GM12873 (cell line): ENCODE data around the gene IL20RA.
A peak's percentile ranks its signal among the peaks of the same experiment; 100 is the strongest.

Source experiments
- CTCF ChIP-seq: IDR thresholded peaks from 2 replicates; pipeline ENCODE4 v1.5.1; 2012; ENCODE audit warnings: low read depth, mild to moderate bottlenecking, moderate library complexity, low read length, control low read depth; ENCODE audit not compliant: insufficient read depth; ENCODE audit errors: missing control alignments

IL20RA gene

GRCh38 chr6:137043710-137044365 lies 927 bp downstream of the IL20RA start:
- TF ChIP-seq CTCF = no peak

- TF ChIP-seq CTCF = peak; percentile 19
These were observed 4.4 kb downstream of the IL20RA start for GRCh38 chr6:137040393-137040792.

GRCh38 chr6:137039010-137039409 lies 5.8 kb downstream of the IL20RA start:
- no peak for TF ChIP-seq CTCF

GRCh38 chr6:137036566-137037300 lies 8.0 kb downstream of the IL20RA start:
- no peak for TF ChIP-seq CTCF

GRCh38 chr6:137033828-137034227 lies 10.9 kb downstream of the IL20RA start:
- no peak for TF ChIP-seq CTCF

- no peak for TF ChIP-seq CTCF
These were observed 13.6 kb downstream of the IL20RA start for GRCh38 chr6:137031122-137031521.

GRCh38 chr6:137028912-137029311 lies 15.9 kb downstream of the IL20RA start:
- TF ChIP-seq CTCF = no peak
